ENCODE results near the gene INSL3. TPM values are rescaled to one million over a fixed set of nuclear protein-coding genes. Genes with fewer than 3 reads are reported as not detected.
A peak's percentile ranks its signal among the peaks of the same experiment; 100 is the strongest.

The INSL3 gene
- total and polyA plus RNA-seq, 4 donors = 1.5 TPM; not detected in 3

- DNase-seq (no peak), ATAC-seq (ENCODE audit: insufficient read depth, low FRiP score) (no peak)
- Histone ChIP-seq H3K4me1 (ENCODE audit: control insufficient read depth in 5 of 5, insufficient read depth in 5 of 5, low read length in 5 of 5) (peaks cover 0 to 3% (median 0%) of the 10 kb centered on the region in 5 donors), H3K9me3 (ENCODE audit: control insufficient read depth in 4 of 4, insufficient read depth in 3 of 4, low read length in 3 of 4) (peaks cover 0 to 2% (median 0%) of the 10 kb centered on the region in 4 donors), H3K36me3 (ENCODE audit: control insufficient read depth in 4 of 4, insufficient read depth in 4 of 4, low read length in 4 of 4) (peaks cover 0 to 13% (median 0%) of the 10 kb centered on the region in 4 donors), H3K4me3 (no peak overlapping the region), H3K9ac (ENCODE audit: insufficient read depth in 1 of 2, low read length in 2 of 2) (no peak overlapping the region), H3K27me3 (ENCODE audit: control insufficient read depth in 3 of 3, insufficient read depth in 3 of 3, low read length in 2 of 3) (peaks cover 0 to 22% (median 5%) of the 10 kb centered on the region in 3 donors), H3K27ac (ENCODE audit: low read depth in 1 of 2, low read length in 1 of 2) (no peak overlapping the region)
- no peak for TF ChIP-seq CTCF (IDR thresholded peaks at IDR 0.05; ENCODE audit: control extremely low read depth, extremely low read depth)
- WGBS, 2 donors = 55 to 76% methylated on average over 25 of the region's 25 CpGs
Measured at GRCh38 chr19:17831419-17831888, 10.1 kb upstream of the INSL3 start.

GRCh38 chr19:17830567-17831418 lies 9.5 kb upstream of the INSL3 start:
- H3K9ac ChIP-seq (ENCODE audit: insufficient read depth in 1 of 2, low read length in 2 of 2) = no peak overlapping the region
- 40 to 67% methylated on average over 45 to 50 of the region's 50 CpGs for WGBS, 2 donors
- TF ChIP-seq CTCF (IDR thresholded peaks at IDR 0.05; ENCODE audit: control extremely low read depth, extremely low read depth) = no peak
- H3K27ac ChIP-seq (ENCODE audit: low read depth in 1 of 2, low read length in 1 of 2) = no peak overlapping the region
- peaks cover 0 to 2% (median 0%) of the 10 kb centered on the region in 4 donors for H3K9me3 ChIP-seq (ENCODE audit: control insufficient read depth in 4 of 4, insufficient read depth in 3 of 4, low read length in 3 of 4)
- DNase-seq (peak; percentile 20 to 59 (median 38)), ATAC-seq (ENCODE audit: insufficient read depth, low FRiP score) (peak; percentile 30)
- peaks cover 0 to 13% (median 0%) of the 10 kb centered on the region in 4 donors for H3K36me3 ChIP-seq (ENCODE audit: control insufficient read depth in 4 of 4, insufficient read depth in 4 of 4, low read length in 4 of 4)
- H3K4me3 ChIP-seq = no peak overlapping the region
- H3K27me3 ChIP-seq (ENCODE audit: control insufficient read depth in 3 of 3, insufficient read depth in 3 of 3, low read length in 2 of 3) = peaks cover 0 to 22% (median 5%) of the 10 kb centered on the region in 3 donors
- peaks cover 0 to 3% (median 0%) of the 10 kb centered on the region in 5 donors for H3K4me1 ChIP-seq (ENCODE audit: control insufficient read depth in 5 of 5, insufficient read depth in 5 of 5, low read length in 5 of 5)

- H3K27ac ChIP-seq (ENCODE audit: low read depth in 1 of 2, low read length in 1 of 2) = no peak overlapping the region
- DNase-seq (peak in 1 of 3 donors; percentile 30), ATAC-seq (ENCODE audit: insufficient read depth, low FRiP score) (no peak)
- H3K9ac ChIP-seq (ENCODE audit: insufficient read depth in 1 of 2, low read length in 2 of 2) = no peak overlapping the region
- H3K9me3 ChIP-seq (ENCODE audit: control insufficient read depth in 4 of 4, insufficient read depth in 3 of 4, low read length in 3 of 4) = peaks cover 0 to 2% (median 0%) of the 10 kb centered on the region in 4 donors
- WGBS, 2 donors = 39 to 63% methylated on average over 27 to 29 of the region's 29 CpGs
- H3K27me3 ChIP-seq (ENCODE audit: control insufficient read depth in 3 of 3, insufficient read depth in 3 of 3, low read length in 2 of 3) = peaks cover 0 to 22% (median 5%) of the 10 kb centered on the region in 3 donors
- no peak for TF ChIP-seq CTCF (IDR thresholded peaks at IDR 0.05; ENCODE audit: control extremely low read depth, extremely low read depth)
- H3K36me3 ChIP-seq (ENCODE audit: control insufficient read depth in 4 of 4, insufficient read depth in 4 of 4, low read length in 4 of 4) = peaks cover 0 to 13% (median 0%) of the 10 kb centered on the region in 4 donors
- no peak overlapping the region for H3K4me3 ChIP-seq
- H3K4me1 ChIP-seq (ENCODE audit: control insufficient read depth in 5 of 5, insufficient read depth in 5 of 5, low read length in 5 of 5) = peaks cover 0 to 3% (median 0%) of the 10 kb centered on the region in 5 donors
Measured at GRCh38 chr19:17829855-17830566, 8.7 kb upstream of the INSL3 start.
